Ascending aorta (tissue), 2 donors: ENCODE measurements around the gene IRGQ. TPM values are rescaled to one million over a fixed set of nuclear protein-coding genes. Genes with fewer than 3 reads are reported as not detected.

ENCODE experiments used
- DNase-seq, 2 donors: peaks; one replicate each; pipeline ENCODE4 v3.0.0-alpha.2; 2019; ENCODE audit warnings: low spot score in 2 of 2
- H3K27ac ChIP-seq, 2 donors: fragments of 200-600 bp; sonication (generic); one replicate each; pipeline ENCODE4 v1.5.1; 2016 to 2017; ENCODE audit warnings: mild to moderate bottlenecking in 1 of 2
- H3K27me3 ChIP-seq: fragments of 200-600 bp; sonication (generic); one replicate; pipeline ENCODE4 v1.5.1; 2017
- H3K36me3 ChIP-seq, 2 donors: fragments of 200-600 bp; sonication (generic); one replicate each; pipeline ENCODE4 v1.5.1; 2016
- H3K4me1 ChIP-seq, 2 donors: fragments of 200-600 bp; sonication (generic); one replicate each; pipeline ENCODE4 v1.5.1; 2016 to 2017; ENCODE audit warnings: mild to moderate bottlenecking in 1 of 2
- H3K4me3 ChIP-seq, 2 donors: fragments of 200-600 bp; sonication (generic); one replicate each; pipeline ENCODE4 v1.5.1; 2016 to 2017; ENCODE audit warnings: mild to moderate bottlenecking in 1 of 2
- H3K9me3 ChIP-seq, 2 donors: fragments of 200-600 bp; sonication (generic); one replicate each; pipeline ENCODE4 v1.5.1; 2016
- CTCF ChIP-seq, 3 experiments: fragments of 200-600 bp in 2 of 3; fragments of 450-650 bp in 1 of 3; sonication (generic) in 2 of 3; IDR thresholded peaks; one replicate each; pipeline ENCODE4 v1.5.1; 2016 to 2019; ENCODE audit warnings: antibody characterized with exemption in 3 of 3, mild to moderate bottlenecking in 1 of 3, moderate library complexity in 1 of 3
- intact Hi-C: fragments of 100-400 bp; cut with DNase I; formaldehyde crosslinking; loops from one replicate; pipeline ENCODE4 v1.15.1; 2023
- total RNA-seq: library from RNA; depleted of rRNA; stranded (reverse); fragments of >200 nt; gene quantifications from one replicate; pipeline ENCODE4 v1.1.0, GENCODE V29; 2016

Gene IRGQ
- total RNA-seq, 1 donor from 2014 or later, result 17.2 TPM

- H3K27me3 ChIP-seq, result no peaks in the 10 kb centered on the region
- H3K4me1 ChIP-seq, result no peaks in the 10 kb centered on the region
- intact Hi-C loops, result no loop called here
- no peak overlapping the region for H3K4me3 ChIP-seq
- no peak for DNase-seq
- H3K36me3 ChIP-seq, result peaks cover 64 to 68% of the 10 kb centered on the region in 2 donors
- TF ChIP-seq CTCF (IDR thresholded peaks at IDR 0.05), result no peak
- no peak overlapping the region for H3K27ac ChIP-seq
- no peaks in the 10 kb centered on the region for H3K9me3 ChIP-seq
Observed at GRCh38 chr19:43546581-43546980, 49.4 kb downstream of the IRGQ start.

GRCh38 chr19:43545981-43546380 lies 50.0 kb downstream of the IRGQ start:
- TF ChIP-seq CTCF (IDR thresholded peaks at IDR 0.05), result no peak
- H3K9me3 ChIP-seq, result no peaks in the 10 kb centered on the region
- H3K27me3 ChIP-seq, result no peaks in the 10 kb centered on the region
- H3K36me3 ChIP-seq, result peaks cover 61 to 62% of the 10 kb centered on the region in 2 donors
- no peak overlapping the region for H3K4me3 ChIP-seq
- H3K4me1 ChIP-seq, result no peaks in the 10 kb centered on the region
- DNase-seq, result no peak
- intact Hi-C loops, result no loop called here
- no peak overlapping the region for H3K27ac ChIP-seq

- Histone ChIP-seq H3K4me1 (no peaks in the 10 kb centered on the region), H3K36me3 (peaks cover 53 to 60% of the 10 kb centered on the region in 2 donors), H3K27me3 (no peaks in the 10 kb centered on the region), H3K9me3 (no peaks in the 10 kb centered on the region), H3K27ac (no peak overlapping the region), H3K4me3 (no peak overlapping the region)
- no peak for DNase-seq
- intact Hi-C loops, result no loop called here
- no peak for TF ChIP-seq CTCF (IDR thresholded peaks at IDR 0.05)
Observed at GRCh38 chr19:43545276-43545675, 50.7 kb downstream of the IRGQ start.

GRCh38 chr19:43544077-43544476 lies 51.9 kb downstream of the IRGQ start:
- TF ChIP-seq CTCF (IDR thresholded peaks at IDR 0.05), result no peak
- no peaks in the 10 kb centered on the region for H3K27me3 ChIP-seq
- no peaks in the 10 kb centered on the region for H3K4me1 ChIP-seq
- no peak overlapping the region for H3K27ac ChIP-seq
- H3K36me3 ChIP-seq, result peaks cover 57 to 58% of the 10 kb centered on the region in 2 donors
- no peak for DNase-seq
- H3K9me3 ChIP-seq, result peaks cover 0 to 2% of the 10 kb centered on the region in 2 donors
- no peak overlapping the region for H3K4me3 ChIP-seq
- intact Hi-C loops, result no loop called here

GRCh38 chr19:43541920-43542650 lies 53.8 kb downstream of the IRGQ start:
- Histone ChIP-seq H3K4me3 (no peak overlapping the region), H3K27me3 (no peaks in the 10 kb centered on the region), H3K9me3 (peaks cover 0 to 10% of the 10 kb centered on the region in 2 donors), H3K4me1 (no peaks in the 10 kb centered on the region), H3K36me3 (peaks cover 65 to 74% of the 10 kb centered on the region in 2 donors), H3K27ac (no peak overlapping the region)
- intact Hi-C loops, result no loop called here
- no peak for DNase-seq
- no peak for TF ChIP-seq CTCF (IDR thresholded peaks at IDR 0.05)
